CD4-positive, alpha-beta T cell (primary cell): ENCODE data around the gene CFLAR. TPM values are rescaled to one million over a fixed set of nuclear protein-coding genes. Genes with fewer than 3 reads are reported as not detected.
"Not testable (repeated sequence)": the region's sequence is repeated elsewhere in the genome, so short reads cannot be mapped to it uniquely, and the experiment has no call there.

Experiments
- ATAC-seq: fragments of 200-7000 bp; cut with Tn5 transposase; one replicate; pipeline ENCODE4 v1.10.0; 2022; ENCODE audit warnings: mild to moderate bottlenecking; ENCODE audit not compliant: poor library complexity
- CTCF ChIA-PET: fragments of 350-600 bp; sonication (Branson Sonifier 250); formaldehyde crosslinking; loops from one replicate; lab custom pipeline; 2021; ENCODE audit warnings: antibody characterized with exemption, inconsistent platforms; lab: Charles Lee
- POLR2A ChIA-PET: fragments of 350-600 bp; sonication (Branson Sonifier 250); formaldehyde crosslinking; loops from one replicate; lab custom pipeline; 2021; ENCODE audit warnings: antibody characterized with exemption, inconsistent platforms; lab: Charles Lee
- DNase-seq, 14 experiments: peaks; one replicate each; pipeline ENCODE4 v3.0.0-alpha.2; 2013 to 2020; ENCODE audit warnings: mixed read lengths in 2 of 14
- H3K27ac ChIP-seq, 2 donors: one replicate each; pipeline versions ENCODE4 v1.5.1 to v1.7.0; 2013; ENCODE audit warnings: low read length in 2 of 2, low read depth in 1 of 2, mild to moderate bottlenecking in 1 of 2
- H3K27me3 ChIP-seq, 2 experiments: 1 replicate in 1 of 2; 2 replicates in 1 of 2; pipeline versions ENCODE4 v1.6.1 to v1.7.0; 2013; ENCODE audit warnings: low read length in 2 of 2, control low read depth in 1 of 2, mild to moderate bottlenecking in 1 of 2, moderate library complexity in 1 of 2; ENCODE audit not compliant: insufficient read depth in 2 of 2, control insufficient read depth in 1 of 2
- H3K36me3 ChIP-seq: one replicate; pipeline ENCODE4 v1.6.1; 2013; ENCODE audit warnings: low read length, control low read depth; ENCODE audit not compliant: insufficient read depth
- H3K4me1 ChIP-seq: one replicate; pipeline ENCODE4 v1.6.1; 2013; ENCODE audit warnings: low read length, control low read depth; ENCODE audit not compliant: insufficient read depth
- H3K4me3 ChIP-seq: one replicate; pipeline ENCODE4 v1.5.1; 2013; ENCODE audit warnings: mild to moderate bottlenecking, low read length, moderate library complexity
- H3K9me3 ChIP-seq, 2 experiments: 1 replicate in 1 of 2; 2 replicates in 1 of 2; pipeline versions ENCODE4 v1.6.1 to v1.7.0; 2013; ENCODE audit warnings: low read length in 2 of 2, mild to moderate bottlenecking in 2 of 2, control low read depth in 1 of 2, moderate library complexity in 1 of 2; ENCODE audit not compliant: control insufficient read depth in 1 of 2, insufficient read depth in 1 of 2
- H3K27ac Mint-ChIP-seq: one replicate; pipeline ENCODE4 v1.8.0; 2020; ENCODE audit warnings: mixed read lengths
- H3K27me3 Mint-ChIP-seq: one replicate; pipeline ENCODE4 v1.8.0; 2021; ENCODE audit warnings: mixed read lengths
- H3K36me3 Mint-ChIP-seq: one replicate; pipeline ENCODE4 v1.8.0; 2021; ENCODE audit warnings: low read depth, mixed read lengths
- H3K4me1 Mint-ChIP-seq: one replicate; pipeline ENCODE4 v1.8.0; 2021; ENCODE audit warnings: low read depth, mixed read lengths
- H3K4me3 Mint-ChIP-seq: one replicate; pipeline ENCODE4 v1.8.0; 2020; ENCODE audit warnings: mild to moderate bottlenecking, mixed read lengths
- H3K9me3 Mint-ChIP-seq: one replicate; pipeline ENCODE4 v1.8.0; 2020; ENCODE audit warnings: mixed read lengths
- intact Hi-C, 2 experiments: fragments of 100-400 bp; cut with DNase I in 1 of 2; cut with micrococcal nuclease in 1 of 2; formaldehyde crosslinking; loops; one replicate each; pipeline versions ENCODE4 v1.15.1 to v1.9.0; 2023 to 2025; cut with DNase I, micrococcal nuclease
- total RNA-seq, 174 experiments: library from RNA in 2 of 174; stranded (reverse) in 2 of 174; gene quantifications; one replicate each; pipeline ENCODE4 v1.2.3 and lab custom pipeline; 2021 to 2026
- TF ChIP-seq, protein P1 (sequence below): fragments of 200-600 bp; IDR thresholded peaks from one replicate; pipeline ENCODE4 v1.8.0; 2022; ENCODE audit warnings: antibody characterized with exemption, mild to moderate bottlenecking

Gene CFLAR
- total RNA-seq, 2 experiments from 2014 or later = 178 to 181 TPM

DNA sequence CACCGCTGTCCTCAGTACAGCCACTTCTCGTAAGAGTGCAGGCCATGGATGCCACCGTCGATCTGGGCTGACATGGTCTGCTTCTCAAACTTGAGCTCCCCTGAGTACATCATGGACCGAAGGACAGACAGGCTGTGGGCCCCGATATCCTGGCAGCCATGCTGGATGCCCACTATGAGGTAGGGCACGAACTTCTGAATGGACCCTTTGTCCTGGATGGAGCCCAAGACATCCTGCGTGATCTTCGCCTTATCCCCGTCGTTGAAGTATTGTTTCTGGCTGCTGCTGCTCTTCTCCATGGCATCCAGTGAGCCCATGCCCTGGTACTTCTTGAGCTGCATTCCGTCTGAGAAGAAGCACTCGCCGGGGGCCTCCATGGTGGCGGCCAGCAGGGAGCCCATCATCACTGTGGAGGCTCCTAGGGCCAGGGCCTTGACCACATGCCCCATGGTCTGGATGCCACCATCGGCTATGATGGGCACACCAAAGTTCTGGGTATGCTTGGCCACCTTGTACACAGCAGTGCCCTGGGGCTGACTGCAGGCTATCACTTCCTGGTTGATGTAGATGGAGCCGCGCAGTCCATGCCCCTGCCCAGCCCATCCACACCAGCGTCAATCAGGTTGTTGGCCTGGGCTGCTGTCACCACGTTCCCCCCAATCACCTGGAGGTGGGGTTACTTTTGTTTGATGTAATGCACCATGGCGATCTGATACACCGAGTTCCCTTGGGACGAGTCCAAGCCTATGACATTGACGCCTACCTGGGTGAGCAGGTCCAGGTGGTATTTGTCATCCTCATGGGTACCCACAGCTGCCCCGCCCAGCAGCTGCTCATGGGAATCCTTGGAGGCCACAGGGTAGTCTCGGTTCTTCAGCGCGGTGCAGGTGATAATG lies 21.8 kb downstream of the CFLAR start:
- H3K27ac Mint-ChIP-seq = peak overlapping the region; percentile 47
- ATAC-seq (no peak), DNase-seq (no peak)
- H3K4me3 Mint-ChIP-seq = no peak overlapping the region
- ChIA-PET CTCF (no interaction called here), POLR2A (no interaction called here)
- H3K36me3 ChIP-seq = peaks cover 90% of the 10 kb centered on the region
- no peaks in the 10 kb centered on the region for H3K27me3 Mint-ChIP-seq
- peaks cover 88% of the 10 kb centered on the region for H3K36me3 Mint-ChIP-seq
- no peaks in the 10 kb centered on the region for H3K27me3 ChIP-seq
- no peaks in the 10 kb centered on the region for H3K9me3 Mint-ChIP-seq
- intact Hi-C loops = no loop called here
- peaks cover 25% of the 10 kb centered on the region for H3K4me1 Mint-ChIP-seq
- H3K4me3 ChIP-seq = no peak overlapping the region
- H3K27ac ChIP-seq = no peak overlapping the region
- TF ChIP-seq, protein P1, sequence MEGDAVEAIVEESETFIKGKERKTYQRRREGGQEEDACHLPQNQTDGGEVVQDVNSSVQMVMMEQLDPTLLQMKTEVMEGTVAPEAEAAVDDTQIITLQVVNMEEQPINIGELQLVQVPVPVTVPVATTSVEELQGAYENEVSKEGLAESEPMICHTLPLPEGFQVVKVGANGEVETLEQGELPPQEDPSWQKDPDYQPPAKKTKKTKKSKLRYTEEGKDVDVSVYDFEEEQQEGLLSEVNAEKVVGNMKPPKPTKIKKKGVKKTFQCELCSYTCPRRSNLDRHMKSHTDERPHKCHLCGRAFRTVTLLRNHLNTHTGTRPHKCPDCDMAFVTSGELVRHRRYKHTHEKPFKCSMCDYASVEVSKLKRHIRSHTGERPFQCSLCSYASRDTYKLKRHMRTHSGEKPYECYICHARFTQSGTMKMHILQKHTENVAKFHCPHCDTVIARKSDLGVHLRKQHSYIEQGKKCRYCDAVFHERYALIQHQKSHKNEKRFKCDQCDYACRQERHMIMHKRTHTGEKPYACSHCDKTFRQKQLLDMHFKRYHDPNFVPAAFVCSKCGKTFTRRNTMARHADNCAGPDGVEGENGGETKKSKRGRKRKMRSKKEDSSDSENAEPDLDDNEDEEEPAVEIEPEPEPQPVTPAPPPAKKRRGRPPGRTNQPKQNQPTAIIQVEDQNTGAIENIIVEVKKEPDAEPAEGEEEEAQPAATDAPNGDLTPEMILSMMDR = no peak
- H3K4me1 ChIP-seq = peaks cover 21% of the 10 kb centered on the region
- H3K9me3 ChIP-seq = no peaks in the 10 kb centered on the region

- ATAC-seq (no peak), DNase-seq (no peak)
- Mint-ChIP-seq H3K4me3 (no peak overlapping the region), H3K36me3 (peaks cover 88% of the 10 kb centered on the region), H3K9me3 (no peaks in the 10 kb centered on the region), H3K27me3 (no peaks in the 10 kb centered on the region), H3K4me1 (peaks cover 18% of the 10 kb centered on the region), H3K27ac (peak overlapping the region; percentile 59)
- no peaks in the 10 kb centered on the region for H3K9me3 ChIP-seq
- intact Hi-C loops = no loop called here
- H3K4me3 ChIP-seq = no peak overlapping the region
- H3K27me3 ChIP-seq = no peaks in the 10 kb centered on the region
- H3K36me3 ChIP-seq = peaks cover 90% of the 10 kb centered on the region
- H3K27ac ChIP-seq = no peak overlapping the region
- ChIA-PET CTCF (no interaction called here), POLR2A (no interaction called here)
- H3K4me1 ChIP-seq = peaks cover 14% of the 10 kb centered on the region
- TF ChIP-seq, protein P1 = no peak
Measured at GRCh38 chr2:201138401-201138970, 22.5 kb downstream of the CFLAR start.

- CTCF ChIA-PET = not testable (repeated sequence)
Measured at GRCh38 chr2:201138986-201139781, 23.2 kb downstream of the CFLAR start.

More at GRCh38 chr2:201138986-201139781, 23.2 kb downstream of the CFLAR start:
- DNase-seq, H3K4me3 Mint-ChIP-seq, H3K27ac ChIP-seq, H3K9me3 Mint-ChIP-seq, H3K27me3 ChIP-seq, POLR2A ChIA-PET, H3K4me1 ChIP-seq, H3K27me3 Mint-ChIP-seq, H3K9me3 ChIP-seq, H3K4me3 ChIP-seq, ATAC-seq, intact Hi-C loops: not testable (repeated sequence)
- Mint-ChIP-seq H3K4me1 (peaks cover 18% of the 10 kb centered on the region), H3K27ac (peak overlapping the region; percentile 59), H3K36me3 (peaks cover 92% of the 10 kb centered on the region)
- H3K36me3 ChIP-seq = peaks cover 89% of the 10 kb centered on the region
